Measurements from ENCODE around the gene LPO.

The LPO gene

DNA sequence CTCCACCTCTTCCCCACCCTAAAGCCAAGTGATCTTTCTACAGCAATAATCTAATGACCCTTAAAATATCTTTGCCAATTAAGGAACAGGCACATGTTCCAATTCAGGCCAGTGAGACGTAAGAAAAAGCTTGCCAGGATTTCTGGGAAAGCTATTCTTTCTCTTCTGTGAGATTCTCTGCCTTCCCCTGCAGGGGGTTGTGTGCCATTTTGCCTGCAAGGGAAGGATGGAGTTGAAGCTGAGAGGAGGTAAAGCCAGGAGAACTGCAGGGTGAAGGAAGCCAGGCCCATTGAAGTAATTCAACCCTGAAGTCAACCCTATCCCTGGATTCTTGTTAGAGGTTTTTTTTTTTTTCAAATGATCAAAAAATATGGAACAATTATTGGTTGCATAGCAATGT is 9.0 kb upstream of the LPO start:
- no peak for DNase-seq

- DNase-seq, result no peak
These were observed 8.5 kb upstream of the LPO start for GRCh38 chr17:58229881-58230280.

GRCh38 chr17:58231641-58232040 is 6.7 kb upstream of the LPO start:
- DNase-seq, result no peak

GRCh38 chr17:58232707-58233156 is 5.7 kb upstream of the LPO start:
- no peak for DNase-seq

- no peak for DNase-seq
These were observed 4.8 kb upstream of the LPO start for GRCh38 chr17:58233543-58233942.

GRCh38 chr17:58234512-58234911 is 3.9 kb upstream of the LPO start:
- DNase-seq, result no peak

GRCh38 chr17:58235821-58236220 is 2.6 kb upstream of the LPO start:
- no peak for DNase-seq

GRCh38 chr17:58236394-58236793 is 2.0 kb upstream of the LPO start:
- DNase-seq, result no peak

DNA sequence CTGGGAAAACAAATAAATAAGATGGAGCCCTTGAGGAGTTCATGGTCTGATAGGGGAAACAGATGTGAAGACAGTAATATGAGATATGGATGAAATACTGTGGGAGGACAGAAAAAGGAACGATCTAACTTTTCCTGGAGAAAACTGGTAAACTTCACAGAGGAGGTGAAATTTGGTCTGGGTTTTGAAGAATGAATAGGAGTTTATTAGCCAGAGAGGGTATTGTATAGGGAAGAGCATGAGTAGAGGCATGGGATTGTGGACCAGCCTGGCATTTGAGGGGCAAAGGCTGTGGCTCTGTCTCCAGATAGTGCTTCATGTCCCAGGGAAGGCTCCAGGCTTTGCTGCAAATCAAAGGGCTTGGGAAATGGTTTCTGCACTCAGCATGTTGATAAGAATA is 1.6 kb downstream of the LPO start:
- DNase-seq, result no peak

GRCh38 chr17:58242171-58242784 is 3.9 kb downstream of the LPO start:
- no peak for DNase-seq

DNA sequence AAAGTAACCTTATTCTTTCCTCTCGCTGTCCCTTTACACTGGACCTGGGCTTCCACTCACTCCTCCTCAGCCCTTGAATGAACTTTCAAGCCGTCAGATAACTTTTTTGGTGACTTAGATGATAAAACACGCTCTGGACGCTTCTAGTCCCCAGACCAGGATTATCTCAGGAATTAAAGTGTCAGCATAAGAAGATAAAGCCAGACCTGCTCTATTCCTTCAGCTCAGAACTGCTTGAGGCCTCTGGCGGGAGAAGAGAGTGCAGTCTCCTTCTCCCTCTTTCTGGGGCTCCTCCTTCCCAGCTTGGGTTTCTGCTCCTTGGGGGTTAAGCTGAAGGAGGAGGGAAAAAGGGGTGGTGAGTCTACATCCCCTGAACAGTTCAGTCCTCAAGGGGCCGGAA is 6.6 kb downstream of the LPO start:
- DNase-seq, result no peak

- no peak for DNase-seq
These were observed 7.2 kb downstream of the LPO start for GRCh38 chr17:58245428-58246103.

DNA sequence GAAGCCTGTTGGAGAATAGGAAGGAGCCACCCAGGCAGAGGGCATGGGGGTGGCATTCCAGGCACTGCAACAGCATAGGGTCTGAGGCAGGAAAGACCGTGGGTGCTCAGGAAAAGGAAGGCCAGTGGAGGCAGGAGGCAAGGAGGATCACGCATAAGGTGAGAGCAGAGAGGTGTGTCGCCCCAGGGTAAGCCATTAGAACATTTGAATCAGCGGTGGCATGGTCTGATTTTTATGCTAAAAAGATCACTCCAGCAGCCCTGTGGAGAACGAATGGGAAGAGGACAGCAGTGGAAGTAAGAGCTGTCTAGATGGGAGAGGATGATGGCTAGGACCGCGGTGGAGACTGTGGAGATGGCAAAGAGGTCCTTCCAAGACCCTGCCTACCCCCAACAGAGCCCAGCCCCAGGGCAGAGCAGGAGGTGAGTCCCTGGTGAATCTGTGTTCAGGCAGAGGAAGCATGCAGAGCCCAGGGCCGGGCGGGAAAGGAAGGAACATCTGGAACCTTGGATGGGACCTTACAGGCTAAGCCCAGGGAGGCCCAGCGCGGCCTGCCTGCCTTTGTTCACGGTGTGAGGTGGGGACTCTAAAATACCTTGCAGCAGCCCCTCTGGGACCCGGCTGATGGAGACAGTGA is 7.8 kb downstream of the LPO start:
- no peak for DNase-seq

DNA sequence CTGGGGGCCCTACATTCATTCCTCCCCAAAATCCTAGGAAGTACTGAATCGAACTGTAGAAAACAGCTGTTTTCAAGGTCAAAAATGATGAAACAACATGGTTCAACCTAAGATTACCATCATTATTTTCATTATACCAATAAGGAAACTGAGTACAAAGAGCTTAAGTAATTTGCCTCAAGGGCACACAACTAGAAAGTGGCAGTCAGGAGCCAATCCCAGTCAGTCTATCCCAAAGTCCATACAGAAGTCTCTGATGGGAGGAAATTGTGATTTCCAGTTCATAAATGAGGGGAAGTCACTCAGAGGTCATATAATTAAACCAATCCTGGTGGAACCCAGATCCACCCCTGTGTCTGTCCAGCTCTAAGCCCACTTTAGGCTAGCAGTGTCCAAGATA is 8.4 kb downstream of the LPO start:
- no peak for DNase-seq

- no peak for DNase-seq
These were observed 9.4 kb downstream of the LPO start for GRCh38 chr17:58247511-58248363.

DNA sequence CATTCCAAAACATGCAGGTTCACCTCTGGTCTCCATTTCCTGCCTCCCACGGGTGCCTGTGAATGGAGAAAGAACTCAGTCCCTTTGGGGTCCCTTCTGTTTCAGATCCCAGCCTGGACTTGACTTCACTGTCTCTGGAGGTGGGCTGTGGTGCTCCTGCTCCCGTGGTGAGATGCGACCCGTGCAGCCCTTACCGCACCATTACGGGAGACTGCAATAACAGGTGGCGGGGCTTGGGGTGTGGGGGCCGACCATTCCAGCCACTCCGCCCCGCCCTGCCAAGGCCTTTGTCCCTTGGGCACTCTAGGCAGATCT is 10.5 kb downstream of the LPO start:
- no peak for DNase-seq

DNA sequence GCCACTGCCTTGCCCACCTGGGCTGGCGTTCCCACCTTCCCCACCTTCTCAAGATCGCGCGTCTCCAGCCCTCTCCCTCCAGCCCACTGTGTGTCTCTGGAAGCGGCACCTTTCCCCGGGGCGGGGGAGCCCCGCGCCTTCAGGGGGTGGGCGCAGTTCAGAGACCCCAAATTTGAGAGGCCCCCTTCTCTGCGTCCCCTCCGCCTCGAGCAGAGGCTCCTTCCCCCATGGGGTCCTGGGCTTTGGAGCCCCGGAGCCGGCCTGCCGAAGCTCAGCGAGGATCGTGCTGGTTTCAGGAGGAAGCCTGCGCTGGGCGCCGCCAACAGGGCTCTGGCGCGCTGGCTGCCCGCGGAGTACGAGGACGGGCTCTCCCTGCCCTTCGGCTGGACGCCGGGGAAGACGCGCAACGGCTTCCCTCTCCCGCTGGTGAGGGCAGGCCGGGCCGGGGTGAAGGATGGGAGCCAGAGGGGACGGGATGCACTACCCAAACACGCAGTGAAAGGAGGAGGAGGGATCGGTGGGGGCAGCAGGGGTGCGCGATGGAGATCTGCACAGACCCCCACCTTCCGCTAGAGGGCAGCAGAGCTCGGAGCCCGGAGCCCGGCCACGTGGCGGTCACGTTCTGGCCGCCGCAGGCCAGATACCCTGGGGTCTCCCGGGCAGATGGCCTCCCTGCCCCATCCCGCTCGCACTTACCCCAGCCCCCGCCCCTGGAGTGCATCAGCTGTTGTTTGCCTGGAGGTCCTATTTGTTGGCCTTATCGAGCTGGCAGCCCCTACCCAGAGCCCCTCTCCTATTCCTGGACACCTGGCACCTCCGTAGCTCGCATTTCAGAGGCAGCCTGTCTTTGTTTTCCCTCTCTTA is 11.1 kb downstream of the LPO start:
- DNase-seq, result peak; percentile 92

DNA sequence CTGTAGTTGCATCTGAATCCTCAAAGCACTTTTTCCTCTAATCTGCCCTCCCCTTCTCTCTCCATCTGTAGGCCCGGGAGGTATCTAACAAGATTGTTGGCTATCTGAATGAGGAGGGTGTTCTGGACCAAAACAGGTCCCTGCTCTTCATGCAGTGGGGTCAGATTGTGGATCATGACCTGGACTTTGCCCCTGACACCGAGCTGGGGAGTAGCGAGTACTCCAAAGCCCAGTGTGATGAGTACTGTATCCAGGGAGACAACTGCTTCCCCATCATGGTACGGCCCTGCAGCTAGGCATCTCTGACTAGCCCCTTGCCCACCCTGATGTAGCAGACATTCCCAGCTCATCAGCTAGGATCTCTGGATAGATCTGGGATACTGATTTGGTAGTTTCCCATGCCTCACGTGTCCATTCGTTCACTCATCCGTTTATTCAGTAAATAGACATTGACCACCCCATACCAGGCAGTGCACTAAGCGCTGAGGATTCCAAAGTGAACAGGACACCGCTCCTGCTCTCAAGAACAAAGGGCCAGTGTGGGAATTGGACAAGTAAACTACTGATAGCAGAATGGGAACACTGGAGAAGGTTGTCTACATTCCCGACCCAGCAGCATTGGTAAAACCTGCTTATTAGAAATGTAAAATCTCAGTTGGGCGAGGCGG is 12.1 kb downstream of the LPO start:
- DNase-seq, result no peak

DNA sequence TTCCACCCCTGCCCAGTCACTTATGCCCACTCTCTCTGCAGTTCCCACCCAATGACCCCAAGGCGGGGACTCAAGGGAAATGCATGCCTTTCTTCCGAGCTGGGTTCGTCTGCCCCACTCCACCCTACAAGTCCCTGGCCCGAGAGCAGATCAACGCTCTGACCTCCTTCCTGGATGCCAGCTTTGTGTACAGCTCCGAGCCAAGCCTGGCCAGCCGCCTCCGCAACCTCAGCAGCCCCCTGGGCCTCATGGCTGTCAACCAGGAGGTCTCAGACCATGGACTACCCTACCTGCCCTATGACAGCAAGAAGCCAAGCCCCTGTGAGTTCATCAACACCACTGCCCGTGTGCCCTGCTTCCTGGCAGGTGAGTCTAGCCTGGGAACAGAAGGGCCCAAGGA is 13.8 kb downstream of the LPO start:
- DNase-seq, result no peak

GRCh38 chr17:58253082-58253481 is 14.7 kb downstream of the LPO start:
- DNase-seq, result no peak

DNA sequence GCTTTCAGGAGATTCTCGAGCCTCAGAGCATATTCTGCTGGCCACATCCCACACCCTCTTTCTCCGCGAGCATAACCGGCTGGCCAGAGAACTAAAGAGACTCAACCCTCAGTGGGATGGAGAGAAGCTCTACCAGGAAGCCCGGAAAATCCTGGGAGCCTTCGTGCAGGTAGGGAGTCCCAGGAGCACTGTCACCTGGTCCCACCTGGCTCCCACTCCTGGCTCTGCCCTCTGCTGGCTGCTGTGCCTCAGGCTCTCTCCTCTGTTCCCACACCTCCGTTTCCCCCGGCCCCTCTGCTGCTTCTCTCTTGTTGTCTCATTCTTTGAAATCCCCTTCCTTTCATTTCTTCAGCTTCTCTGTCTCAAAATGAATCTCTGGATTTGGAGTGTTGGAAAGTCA is 16.4 kb downstream of the LPO start:
- no peak for DNase-seq

DNA sequence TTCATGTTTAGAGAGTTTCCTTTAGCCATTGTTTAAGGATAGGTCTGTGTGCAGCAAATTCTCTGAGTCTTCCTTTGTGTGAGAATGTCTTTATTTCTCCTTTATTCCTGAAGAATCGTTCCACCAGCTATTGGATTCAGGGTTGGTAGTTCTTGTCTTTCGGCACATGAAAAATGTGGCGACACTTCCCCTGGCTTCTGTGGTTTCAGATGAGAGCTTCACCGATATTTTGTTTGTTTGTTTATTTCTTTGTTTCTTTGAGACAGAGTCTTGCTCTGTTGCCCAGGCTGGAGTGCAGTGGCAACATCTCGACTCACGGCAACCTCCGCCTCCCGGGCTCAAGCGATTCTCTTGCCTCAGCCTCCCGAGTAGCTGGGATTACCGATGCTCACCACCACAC is 23.8 kb downstream of the LPO start:
- DNase-seq, result no peak

Data from right kidney (tissue), 1 donor.